Activated T-helper 1 cell treated with anti-CD3 and anti-CD28 coated beads, Interleukin-12 subunit alpha, Interleukin-12 subunit beta, Interleukin-2, Interleukin-4 antibody, amounts not matched to agents 30 ng/mL and 10 ng/mL and 1 ng/mL, durations not matched to agents 14 hours and 24 hours and 36 hours (primary cell): ENCODE results near the gene DDX59. TPM values are rescaled to one million over a fixed set of nuclear protein-coding genes. Genes with fewer than 3 reads are reported as not detected.

Experiments used
- DNase-seq: peaks from one replicate; pipeline ENCODE4 v3.0.0; 2021; ENCODE audit warnings: low spot score
- H3K27ac Mint-ChIP-seq: one replicate; pipeline ENCODE4 v1.8.0; 2021; ENCODE audit warnings: mild to moderate bottlenecking, mixed read lengths
- H3K27me3 Mint-ChIP-seq: one replicate; pipeline ENCODE4 v1.8.0; 2022; ENCODE audit warnings: mild to moderate bottlenecking, moderate library complexity, mixed read lengths; ENCODE audit not compliant: insufficient read depth
- H3K36me3 Mint-ChIP-seq: one replicate; pipeline ENCODE4 v1.8.0; 2021; ENCODE audit warnings: low read depth, mixed read lengths
- H3K4me1 Mint-ChIP-seq: one replicate; pipeline ENCODE4 v1.8.0; 2021; ENCODE audit warnings: low read depth, mixed read lengths
- H3K4me3 Mint-ChIP-seq: one replicate; pipeline ENCODE4 v1.8.0; 2021; ENCODE audit warnings: mild to moderate bottlenecking, moderate library complexity, mixed read lengths
- H3K9me3 Mint-ChIP-seq: one replicate; pipeline ENCODE4 v1.8.0; 2021; ENCODE audit warnings: mixed read lengths
- intact Hi-C: fragments of 100-400 bp; cut with micrococcal nuclease; formaldehyde crosslinking; loops from one replicate; pipeline ENCODE4 v1.15.1; 2024
- total RNA-seq: library from RNA; stranded (reverse); gene quantifications from 2 replicates; pipeline ENCODE4 v1.2.3, GENCODE V29; 2022

DDX59 gene
- total RNA-seq = 13.8 and 14.4 TPM in 2 replicates

DNA sequence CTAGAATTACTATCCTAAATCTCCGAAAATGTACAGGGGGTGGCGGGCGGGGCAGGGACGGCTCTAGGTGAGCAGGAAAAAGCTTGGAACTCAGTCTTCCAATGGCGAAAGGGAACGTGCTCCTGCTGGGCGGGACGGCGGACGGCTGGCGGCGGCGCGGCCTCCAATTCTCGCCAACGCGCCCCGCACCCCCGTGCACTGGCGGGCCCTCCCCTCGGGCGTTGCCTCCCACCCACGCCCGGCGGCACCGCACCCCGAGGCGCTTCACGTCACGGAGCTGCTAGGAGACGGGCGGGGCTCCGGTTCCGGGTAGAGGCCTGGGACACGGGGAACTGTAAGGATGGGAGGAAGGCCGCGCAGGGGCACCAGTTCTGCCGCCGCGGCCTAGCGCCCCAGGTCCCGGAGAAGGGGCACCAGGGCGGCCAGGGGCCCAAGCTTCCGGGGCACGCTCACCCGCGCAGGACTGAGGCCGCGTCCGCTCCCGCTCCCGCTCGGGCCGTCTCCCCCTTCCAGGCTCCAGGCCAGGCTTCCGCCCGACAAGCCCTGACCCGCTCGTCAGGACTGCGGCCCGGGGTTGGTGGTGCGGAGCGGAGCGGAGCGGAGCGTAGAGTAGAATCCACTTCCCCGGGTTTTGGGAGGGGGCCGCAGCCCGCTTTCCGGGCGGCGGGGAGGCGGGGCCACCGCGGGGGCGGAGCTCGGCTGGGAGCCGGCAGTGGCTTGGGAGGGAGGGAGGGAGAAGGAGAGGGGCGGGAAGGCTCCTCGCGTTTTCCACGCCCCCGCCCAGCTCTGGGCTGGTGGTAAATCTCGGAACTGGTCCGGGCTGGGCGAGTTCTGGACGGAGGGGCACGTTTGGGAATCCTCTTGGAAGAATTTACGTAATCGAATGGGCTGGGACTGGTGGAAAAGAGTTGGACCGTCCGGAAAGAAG lies at the start of gene DDX59:
TSS of gene DDX59 (minus strand) at position 594 of the 928 bp plus-strand sequence. CDS start 3,167 bp downstream, outside the sequence.
- H3K27ac Mint-ChIP-seq = peak within 1 kb of the TSS; percentile 99
- H3K27me3 Mint-ChIP-seq = peaks cover 3% of the 10 kb centered on the region
- no peaks in the 10 kb centered on the region for H3K9me3 Mint-ChIP-seq
- H3K36me3 Mint-ChIP-seq = peaks cover 13% of the 10 kb centered on the region
- DNase-seq = peak; percentile 89
- H3K4me3 Mint-ChIP-seq = peak within 1 kb of the TSS; percentile 99
- intact Hi-C loops = loop anchor here (1.0 to 10.0 kb wide), 5 partner anchors 44 to 485 kb away; partner anchors contain the start of genes KIF14 and TMEM9
- H3K4me1 Mint-ChIP-seq = peaks cover 49% of the 10 kb centered on the region

DNA sequence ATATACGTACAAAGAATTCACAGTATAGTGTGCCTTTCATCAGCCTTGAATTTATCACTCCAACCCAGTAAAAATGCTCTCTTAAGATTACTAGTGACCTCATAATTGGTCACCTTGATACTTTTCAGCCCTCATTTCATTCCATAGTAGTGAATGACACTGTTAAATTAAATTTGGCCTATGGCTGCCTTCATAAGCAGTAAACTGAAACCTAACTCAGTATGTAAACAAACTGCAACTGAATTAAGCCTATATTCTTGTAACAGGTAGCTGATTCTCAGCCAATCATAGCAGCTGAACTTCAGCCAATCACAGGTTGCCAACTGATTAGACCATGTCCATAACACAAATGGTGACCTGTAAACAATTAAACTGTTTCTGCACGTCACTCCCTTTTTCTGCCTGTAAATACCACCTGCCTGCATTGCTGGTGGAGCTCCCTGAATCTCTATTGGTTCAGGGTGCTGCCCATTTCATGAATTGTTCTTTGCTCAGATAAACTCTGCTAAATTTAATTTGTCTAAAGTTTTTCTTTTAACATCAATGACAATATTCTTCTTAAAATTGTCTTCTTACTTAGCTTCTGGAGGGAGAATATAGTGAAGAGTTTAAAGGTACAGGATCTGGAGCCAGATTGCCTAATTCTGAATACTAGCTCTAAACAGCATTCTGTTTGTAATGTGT lies 44.9 kb upstream of the DDX59 start:
- peaks cover 18% of the 10 kb centered on the region for H3K27me3 Mint-ChIP-seq
- no peaks in the 10 kb centered on the region for H3K36me3 Mint-ChIP-seq
- H3K4me3 Mint-ChIP-seq = no peak overlapping the region
- H3K9me3 Mint-ChIP-seq = no peaks in the 10 kb centered on the region
- no peaks in the 10 kb centered on the region for H3K4me1 Mint-ChIP-seq
- intact Hi-C loops = no loop called here
- DNase-seq = no peak
- H3K27ac Mint-ChIP-seq = no peak overlapping the region

GRCh38 chr1:200710166-200710565 lies 40.5 kb upstream of the DDX59 start:
- H3K27me3 Mint-ChIP-seq = peaks cover 5% of the 10 kb centered on the region
- no peak for DNase-seq
- no peaks in the 10 kb centered on the region for H3K36me3 Mint-ChIP-seq
- H3K9me3 Mint-ChIP-seq = no peaks in the 10 kb centered on the region
- no peaks in the 10 kb centered on the region for H3K4me1 Mint-ChIP-seq
- intact Hi-C loops = no loop called here
- no peak overlapping the region for H3K4me3 Mint-ChIP-seq
- no peak overlapping the region for H3K27ac Mint-ChIP-seq

DNA sequence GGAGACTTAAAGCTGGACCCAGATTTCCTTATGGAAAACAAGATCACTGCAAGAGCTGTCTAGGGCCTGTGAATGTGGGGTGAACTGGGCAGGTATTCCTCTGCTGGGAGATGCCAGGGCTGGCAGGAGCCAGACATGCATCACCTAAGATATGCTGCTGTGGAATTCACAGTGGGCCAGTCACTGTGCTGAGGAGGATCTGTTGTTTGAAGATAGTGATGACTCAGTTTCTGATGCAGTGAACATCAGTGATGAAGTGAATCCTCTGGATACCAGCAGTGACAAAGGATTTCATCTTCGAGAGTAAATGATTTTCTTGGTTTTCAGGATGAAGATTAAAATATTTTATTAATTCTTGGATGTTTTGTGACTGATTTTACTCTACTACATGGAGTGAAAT lies 39.1 kb upstream of the DDX59 start:
- H3K4me1 Mint-ChIP-seq = no peaks in the 10 kb centered on the region
- no peaks in the 10 kb centered on the region for H3K36me3 Mint-ChIP-seq
- intact Hi-C loops = no loop called here
- no peak for DNase-seq
- no peaks in the 10 kb centered on the region for H3K9me3 Mint-ChIP-seq
- no peak overlapping the region for H3K4me3 Mint-ChIP-seq
- peaks cover 3% of the 10 kb centered on the region for H3K27me3 Mint-ChIP-seq
- no peak overlapping the region for H3K27ac Mint-ChIP-seq

GRCh38 chr1:200708161-200708560 lies 38.5 kb upstream of the DDX59 start:
- Mint-ChIP-seq H3K27me3 (peaks cover 3% of the 10 kb centered on the region), H3K4me3 (no peak overlapping the region), H3K36me3 (no peaks in the 10 kb centered on the region), H3K27ac (no peak overlapping the region), H3K4me1 (no peaks in the 10 kb centered on the region), H3K9me3 (no peaks in the 10 kb centered on the region)
- intact Hi-C loops = no loop called here
- DNase-seq = no peak

DNA sequence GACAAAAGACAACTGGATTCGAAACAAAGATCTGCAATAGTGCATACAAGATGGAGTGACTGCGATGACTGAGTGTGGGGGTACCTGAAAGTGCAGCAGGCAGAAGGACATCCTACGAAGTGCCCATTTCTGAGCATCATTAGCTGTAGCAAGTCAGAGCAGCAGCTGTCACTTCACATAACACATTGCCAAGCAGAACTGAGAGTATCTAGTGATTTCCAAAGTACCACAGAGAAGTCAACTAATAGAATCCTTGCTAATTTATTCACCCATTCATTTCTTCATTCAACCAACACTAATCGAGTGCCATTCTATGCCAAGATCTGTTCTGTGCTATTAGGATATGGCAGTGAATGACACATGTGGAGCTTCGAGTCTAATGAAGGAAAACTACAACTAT lies 37.4 kb upstream of the DDX59 start:
- H3K36me3 Mint-ChIP-seq = no peaks in the 10 kb centered on the region
- H3K27me3 Mint-ChIP-seq = peaks cover 9% of the 10 kb centered on the region
- DNase-seq = no peak
- H3K9me3 Mint-ChIP-seq = no peaks in the 10 kb centered on the region
- no peak overlapping the region for H3K27ac Mint-ChIP-seq
- intact Hi-C loops = no loop called here
- no peaks in the 10 kb centered on the region for H3K4me1 Mint-ChIP-seq
- no peak overlapping the region for H3K4me3 Mint-ChIP-seq

DNA sequence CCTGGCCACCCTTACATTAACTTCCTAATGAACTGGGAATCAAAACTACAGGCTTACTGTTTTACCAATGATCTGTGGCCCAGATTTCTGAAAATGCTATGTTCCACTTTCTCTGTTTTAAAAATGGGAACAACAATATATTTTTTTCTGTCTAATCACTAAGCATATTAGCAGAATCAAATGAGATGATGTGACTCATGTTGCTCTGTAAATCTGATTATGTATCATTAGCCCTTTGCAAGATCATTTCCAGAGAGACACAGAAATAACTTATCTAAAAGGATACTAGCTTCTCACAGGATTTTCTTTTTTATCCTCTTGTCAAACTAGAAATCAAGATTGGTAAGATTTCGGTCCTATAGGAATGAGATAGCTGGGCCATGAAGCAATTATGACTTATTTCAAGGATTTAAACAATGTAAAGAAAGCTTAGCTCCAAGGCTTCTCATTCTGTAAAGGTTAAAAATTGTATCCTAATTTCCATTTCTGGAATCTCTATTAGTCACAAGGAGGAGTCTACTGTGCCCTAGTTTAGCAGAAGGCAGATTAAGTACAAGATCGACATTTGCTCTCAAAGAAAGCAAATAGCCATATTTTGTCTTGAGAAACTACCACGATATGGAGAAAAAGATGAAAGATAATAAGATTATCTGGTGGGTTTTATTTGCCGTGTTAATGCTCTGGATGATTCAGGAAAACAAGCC lies 36.6 kb upstream of the DDX59 start:
- no peak overlapping the region for H3K27ac Mint-ChIP-seq
- intact Hi-C loops = no loop called here
- no peaks in the 10 kb centered on the region for H3K36me3 Mint-ChIP-seq
- H3K27me3 Mint-ChIP-seq = peaks cover 14% of the 10 kb centered on the region
- H3K4me3 Mint-ChIP-seq = no peak overlapping the region
- no peak for DNase-seq
- H3K9me3 Mint-ChIP-seq = no peaks in the 10 kb centered on the region
- no peaks in the 10 kb centered on the region for H3K4me1 Mint-ChIP-seq

- Mint-ChIP-seq H3K4me1 (no peaks in the 10 kb centered on the region), H3K36me3 (no peaks in the 10 kb centered on the region), H3K9me3 (no peaks in the 10 kb centered on the region), H3K4me3 (no peak overlapping the region), H3K27ac (no peak overlapping the region), H3K27me3 (peaks cover 18% of the 10 kb centered on the region)
- intact Hi-C loops = no loop called here
- DNase-seq = no peak
Observed at GRCh38 chr1:200704986-200705500, 35.3 kb upstream of the DDX59 start.

GRCh38 chr1:200699871-200700270 lies 30.2 kb upstream of the DDX59 start:
- no peak overlapping the region for H3K27ac Mint-ChIP-seq
- H3K36me3 Mint-ChIP-seq = no peaks in the 10 kb centered on the region
- no peak overlapping the region for H3K4me3 Mint-ChIP-seq
- DNase-seq = no peak
- H3K27me3 Mint-ChIP-seq = peaks cover 29% of the 10 kb centered on the region
- H3K4me1 Mint-ChIP-seq = no peaks in the 10 kb centered on the region
- no peaks in the 10 kb centered on the region for H3K9me3 Mint-ChIP-seq
- intact Hi-C loops = no loop called here

DNA sequence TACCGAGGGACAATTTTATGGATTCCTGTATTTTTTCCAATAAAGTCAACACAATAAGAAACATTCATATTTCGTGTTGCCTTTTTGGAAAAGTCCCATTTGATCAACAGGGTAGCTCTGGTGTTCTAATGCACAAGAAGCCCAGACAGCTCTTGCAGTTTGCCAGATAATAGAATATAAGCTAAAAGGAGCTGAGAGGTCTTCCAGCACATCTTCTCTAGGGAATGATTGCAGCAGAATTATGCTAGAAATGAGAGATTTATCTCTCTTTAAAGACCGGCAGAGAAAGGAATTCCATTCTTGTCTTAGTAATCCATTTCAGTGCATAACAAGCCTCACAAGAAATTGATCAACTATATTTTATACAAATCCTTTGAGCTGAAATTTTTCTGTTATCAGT lies 25.0 kb upstream of the DDX59 start:
- Mint-ChIP-seq H3K36me3 (no peaks in the 10 kb centered on the region), H3K9me3 (no peaks in the 10 kb centered on the region), H3K27me3 (peaks cover 36% of the 10 kb centered on the region), H3K27ac (no peak overlapping the region), H3K4me3 (no peak overlapping the region), H3K4me1 (no peaks in the 10 kb centered on the region)
- DNase-seq = no peak
- intact Hi-C loops = no loop called here

- intact Hi-C loops = no loop called here
- Mint-ChIP-seq H3K4me3 (no peak overlapping the region), H3K9me3 (no peaks in the 10 kb centered on the region), H3K4me1 (no peaks in the 10 kb centered on the region), H3K36me3 (no peaks in the 10 kb centered on the region), H3K27me3 (peaks cover 31% of the 10 kb centered on the region), H3K27ac (no peak overlapping the region)
- DNase-seq = no peak
Observed at GRCh38 chr1:200693327-200693726, 23.6 kb upstream of the DDX59 start.

DNA sequence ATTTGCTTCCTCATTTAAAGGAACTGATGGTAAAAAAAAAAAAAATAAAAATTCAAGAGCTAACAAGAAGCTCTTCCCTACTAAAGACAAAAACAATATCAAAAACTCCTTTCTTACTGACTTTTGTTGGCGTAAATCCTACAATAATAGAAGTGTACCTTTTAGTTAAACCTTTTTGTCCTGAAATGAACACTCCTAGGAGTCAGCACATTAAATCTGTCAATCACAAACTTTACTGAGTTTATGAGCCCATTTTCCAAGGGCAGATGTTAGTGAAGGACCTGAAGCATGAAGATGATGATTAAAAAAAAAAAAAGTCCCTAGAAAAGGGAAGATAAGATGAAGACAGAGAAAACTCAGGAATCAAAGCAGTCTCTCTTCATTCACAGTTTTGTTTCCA lies 22.6 kb upstream of the DDX59 start:
- no peaks in the 10 kb centered on the region for H3K36me3 Mint-ChIP-seq
- H3K27me3 Mint-ChIP-seq = peaks cover 27% of the 10 kb centered on the region
- H3K27ac Mint-ChIP-seq = no peak overlapping the region
- no peak for DNase-seq
- H3K9me3 Mint-ChIP-seq = no peaks in the 10 kb centered on the region
- no peaks in the 10 kb centered on the region for H3K4me1 Mint-ChIP-seq
- intact Hi-C loops = no loop called here
- no peak overlapping the region for H3K4me3 Mint-ChIP-seq
